GM21723 (cell line): ENCODE data around the gene MARCHF4.

Source experiments
- ATAC-seq: cut with Tn5 transposase; IDR thresholded peaks from one replicate; pipeline ENCODE4 v1.9.1; 2021; ENCODE audit warnings: mild to moderate bottlenecking, moderate library complexity; ENCODE audit not compliant: unreplicated experiment

Gene MARCHF4

GRCh38 chr2:216351172-216351925 lies 20.9 kb downstream of the MARCHF4 start:
- no peak for ATAC-seq

GRCh38 chr2:216350214-216350791 lies 22.0 kb downstream of the MARCHF4 start:
- ATAC-seq = no peak

DNA sequence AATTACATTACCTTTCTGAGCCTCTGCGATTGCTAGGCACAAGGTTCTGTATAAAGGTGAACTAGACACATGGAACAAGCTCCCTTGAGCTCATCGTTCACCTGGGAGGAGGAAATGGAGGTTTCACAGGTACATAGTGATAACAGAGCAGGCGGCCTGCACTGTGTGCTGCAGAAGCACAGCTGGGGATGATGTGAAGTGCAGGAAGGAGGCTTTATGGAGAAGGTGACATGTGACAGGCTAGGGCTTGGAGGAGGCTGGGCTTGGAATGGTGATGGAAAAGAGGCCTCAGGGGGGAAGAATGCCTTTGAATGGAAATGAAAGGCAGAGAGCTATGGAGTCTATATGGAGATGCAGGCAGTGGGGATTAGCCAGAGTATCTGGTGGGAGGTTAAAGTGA lies 22.9 kb downstream of the MARCHF4 start:
- ATAC-seq = no peak

- ATAC-seq = no peak
Observed at GRCh38 chr2:216348756-216349308, 23.5 kb downstream of the MARCHF4 start.

DNA sequence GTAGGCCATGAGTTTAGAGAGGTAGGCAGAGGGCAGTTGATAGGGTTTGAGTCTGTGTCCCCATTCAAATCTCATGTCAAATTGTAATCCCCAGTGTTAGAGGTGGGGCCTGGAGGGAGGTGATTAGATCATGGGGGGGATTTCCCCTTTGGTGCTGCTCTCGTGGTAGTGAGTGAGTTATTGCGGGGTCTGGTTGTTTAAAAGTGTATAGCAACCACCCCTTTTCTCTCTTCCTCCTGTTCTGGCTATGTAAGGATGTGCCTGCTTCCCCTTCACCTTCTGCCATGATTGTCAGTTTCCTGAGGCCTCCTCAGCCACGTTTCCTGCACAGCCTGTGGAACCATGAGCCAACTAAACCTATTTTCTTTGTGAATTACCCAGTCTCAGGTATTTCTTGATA lies 25.5 kb downstream of the MARCHF4 start:
- no peak for ATAC-seq

DNA sequence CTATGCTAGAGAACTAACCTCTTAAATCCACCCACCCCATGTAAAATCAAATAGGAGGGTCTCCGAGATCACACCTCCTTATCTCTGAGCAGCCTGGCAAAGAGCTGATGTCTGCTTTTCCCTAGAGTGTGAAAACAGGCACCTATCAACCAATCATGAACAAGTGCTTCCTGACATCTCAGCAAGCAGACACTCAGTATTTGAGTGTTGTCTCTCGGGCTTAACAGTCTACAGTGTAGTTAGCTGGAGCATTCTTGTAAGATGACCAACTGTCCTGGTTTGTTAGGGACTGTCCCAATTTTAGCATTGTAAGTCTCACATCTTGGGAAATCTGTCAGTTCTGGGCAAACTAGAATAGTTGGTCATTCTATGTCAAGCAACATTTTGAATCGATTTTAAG lies 26.4 kb downstream of the MARCHF4 start:
- ATAC-seq = no peak

DNA sequence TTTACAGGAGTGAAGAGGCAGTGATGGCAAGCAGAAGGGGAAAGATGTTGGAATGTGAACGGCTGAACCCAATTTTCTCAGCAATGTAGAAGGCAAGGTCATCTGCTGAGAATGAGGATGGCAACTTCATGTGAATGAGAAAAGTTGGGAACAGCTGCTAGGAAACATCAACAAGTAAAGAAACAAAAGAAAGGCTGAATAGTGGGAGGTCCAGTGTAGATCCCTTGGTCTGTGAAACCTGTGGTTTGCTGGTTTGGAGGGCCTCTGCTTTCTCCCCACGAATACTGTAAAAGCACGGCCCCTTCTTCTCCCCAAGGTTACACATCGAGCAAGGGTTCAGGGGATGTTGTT lies 27.4 kb downstream of the MARCHF4 start:
- no peak for ATAC-seq

DNA sequence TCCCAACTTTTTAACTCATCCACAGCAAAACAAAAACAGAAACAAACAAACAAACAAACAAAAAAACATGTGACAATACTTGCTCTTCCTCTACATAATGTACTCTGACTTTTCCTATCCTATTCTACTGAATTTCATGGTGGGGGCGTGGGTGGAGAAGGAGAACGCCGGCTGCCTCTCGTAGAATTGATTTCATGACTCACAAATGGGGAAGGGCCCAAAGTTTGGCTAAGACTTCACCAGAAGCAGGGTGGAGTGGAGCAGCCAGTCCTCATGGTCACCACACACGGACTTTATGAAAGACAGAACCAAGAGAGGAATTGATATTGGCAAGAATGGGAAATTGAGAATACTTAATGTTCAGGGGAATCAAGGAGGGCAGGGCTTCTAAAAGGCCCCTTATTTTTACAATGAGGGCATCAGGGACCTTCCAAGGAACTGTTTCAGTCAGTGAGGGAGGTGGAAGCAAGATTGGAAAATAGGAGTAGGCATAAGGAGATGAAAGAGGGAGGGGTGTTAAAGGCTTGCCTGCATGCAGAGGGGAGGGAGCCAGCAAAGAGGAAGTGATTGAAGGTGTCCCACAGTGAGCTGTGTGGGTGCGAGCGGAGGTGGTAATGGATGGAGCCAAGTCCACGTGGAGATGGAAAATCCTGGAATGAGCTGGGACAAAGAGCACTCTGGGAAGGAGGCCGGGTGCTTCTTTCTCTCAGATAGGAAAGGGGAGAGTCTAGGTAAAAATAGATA lies 27.9 kb downstream of the MARCHF4 start:
- ATAC-seq = no peak

DNA sequence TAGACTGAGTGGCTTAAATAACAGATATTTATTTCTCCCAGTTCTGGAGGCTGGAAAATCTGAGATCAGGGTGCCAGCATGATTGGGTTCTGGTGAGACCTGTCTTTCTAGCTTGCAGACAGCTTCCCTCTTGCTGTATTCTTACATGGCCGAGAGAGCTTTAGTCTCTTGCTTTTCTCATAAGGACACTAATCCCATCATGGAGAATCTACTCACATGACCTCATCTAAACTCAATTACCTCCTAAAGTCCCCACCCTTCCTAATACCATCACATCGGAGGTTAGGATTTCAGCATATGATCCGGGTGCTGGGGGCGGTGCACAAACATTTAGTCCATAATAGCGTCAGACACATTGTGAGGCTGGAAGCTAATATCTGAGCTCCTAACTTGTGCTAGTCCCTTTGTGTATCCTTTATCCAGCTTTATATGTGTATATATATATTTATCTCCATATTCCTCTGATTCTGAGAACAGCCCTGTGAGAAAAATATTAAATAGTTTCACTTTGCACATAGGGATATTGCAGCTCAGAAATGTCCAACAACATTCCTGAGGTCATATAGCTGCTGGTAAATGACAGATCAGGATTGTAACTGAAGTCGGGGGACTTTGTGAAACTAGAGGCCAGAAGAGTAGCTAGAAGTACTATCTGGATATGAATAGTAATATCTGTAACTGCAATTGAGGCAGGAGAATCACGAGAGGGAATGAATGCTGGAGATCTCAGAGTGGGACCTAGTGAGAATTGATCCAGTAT lies 28.9 kb downstream of the MARCHF4 start:
- ATAC-seq = no peak

GRCh38 chr2:216341121-216341520 lies 31.2 kb downstream of the MARCHF4 start:
- ATAC-seq = no peak

GRCh38 chr2:216340280-216340631 lies 32.0 kb downstream of the MARCHF4 start:
- ATAC-seq = no peak

DNA sequence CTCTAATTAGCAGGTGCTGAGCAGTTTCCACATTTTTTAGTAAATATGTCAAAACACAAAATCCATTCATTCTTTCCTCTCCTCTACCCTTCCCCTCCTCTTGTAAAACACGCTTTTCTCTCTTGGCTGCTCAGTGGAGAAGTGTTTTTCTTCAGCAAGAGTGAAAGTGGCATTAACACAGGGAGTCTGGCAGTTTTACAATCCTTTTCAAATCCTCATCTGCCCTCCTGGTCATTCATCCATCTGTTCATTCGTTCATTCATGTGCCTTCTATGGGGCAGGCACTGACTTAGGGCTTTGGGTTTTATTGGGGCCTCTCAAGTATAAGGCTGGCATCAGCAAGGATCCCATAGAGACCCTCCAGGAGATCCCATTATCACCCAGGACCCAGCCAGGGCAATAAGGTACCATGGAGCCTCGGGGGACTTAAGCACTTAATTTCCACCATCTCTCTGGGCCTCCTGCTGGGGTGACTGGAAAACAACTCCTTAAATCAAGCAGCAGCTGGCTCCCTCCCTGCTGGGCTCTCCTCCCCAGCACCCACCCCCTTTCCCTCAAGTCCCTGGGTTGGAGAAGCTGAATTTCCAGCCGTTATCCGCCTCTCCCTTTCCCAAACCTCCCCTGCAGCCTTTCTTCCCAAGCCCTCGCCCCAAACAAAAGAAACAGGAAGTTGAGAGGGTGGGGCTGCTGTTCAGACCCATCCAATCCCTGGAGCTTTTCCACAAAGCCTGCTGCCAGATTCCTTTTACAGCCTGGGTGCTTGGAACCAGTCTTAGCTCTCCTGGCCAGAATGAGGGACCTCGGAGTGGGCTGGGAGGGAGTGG lies 32.6 kb downstream of the MARCHF4 start:
- ATAC-seq = no peak

DNA sequence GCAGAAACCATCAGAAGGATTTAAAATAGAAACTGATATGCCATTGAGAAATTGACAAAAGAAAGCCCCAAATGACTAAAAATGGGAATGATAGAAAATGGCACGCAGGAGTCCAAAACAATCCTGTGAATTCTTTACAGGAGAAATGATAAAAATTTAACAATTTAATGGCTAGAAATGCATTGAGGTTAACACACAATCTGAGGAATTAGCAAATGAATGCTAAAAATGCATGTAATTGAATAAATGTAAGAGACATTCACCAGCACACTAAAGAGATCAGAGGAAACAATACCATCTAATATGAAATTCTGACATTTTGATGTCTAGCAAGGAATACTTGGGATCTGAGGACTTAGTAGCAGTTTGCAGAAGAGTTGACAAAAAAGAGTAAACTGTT lies 37.0 kb downstream of the MARCHF4 start:
- no peak for ATAC-seq

GRCh38 chr2:216328347-216328746 lies 43.9 kb downstream of the MARCHF4 start:
- no peak for ATAC-seq

DNA sequence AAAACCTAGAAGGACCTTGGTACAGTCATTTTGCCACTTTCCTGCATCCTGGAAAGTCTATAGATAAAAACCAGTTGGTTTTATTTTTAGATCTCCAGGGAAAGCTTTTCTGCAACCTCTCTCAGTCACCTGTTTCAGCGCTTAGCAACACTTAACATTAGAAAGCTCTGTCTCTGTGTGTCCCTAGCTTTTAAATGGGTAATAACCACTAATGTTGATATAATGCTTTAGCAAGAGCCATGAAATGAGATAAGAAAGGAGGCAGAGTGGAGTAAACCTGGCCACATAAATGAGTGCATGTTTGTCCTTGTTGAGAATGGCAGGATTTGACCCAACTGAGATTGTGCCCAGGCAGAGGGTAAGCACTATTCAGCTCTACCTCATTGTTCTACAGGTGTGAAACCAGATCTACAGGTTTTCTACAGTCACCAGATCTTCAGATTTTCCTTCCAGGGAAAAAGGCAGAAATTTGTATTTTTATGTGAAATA lies 44.8 kb downstream of the MARCHF4 start:
- no peak for ATAC-seq
